Adrenal gland (tissue), 12 donors: ENCODE results near the gene MYH8. TPM values are rescaled to one million over a fixed set of nuclear protein-coding genes. Genes with fewer than 3 reads are reported as not detected.

Experiments used
- DNase-seq, 7 donors: peaks; one replicate each; pipeline ENCODE4 v3.0.0-alpha.2; 2019 to 2020
- H3K27ac ChIP-seq, 5 donors: fragments of 200-600 bp; sonication (generic) in 4 of 5; 1 replicate in 3 of 5; 2 replicates in 2 of 5; pipeline versions ENCODE4 v1.5.1 to v1.8.0; 2016 to 2020; ENCODE audit warnings: mild to moderate bottlenecking in 1 of 5
- H3K27me3 ChIP-seq: fragments of 200-600 bp; 2 replicates; pipeline ENCODE4 v1.8.0; 2021
- H3K36me3 ChIP-seq, 2 donors: fragments of 200-600 bp; replicated peaks in 1 of 2; 1 replicate in 1 of 2; 2 replicates in 1 of 2; pipeline versions ENCODE4 v1.5.1 to v1.8.0; 2018 to 2022
- H3K4me1 ChIP-seq, 2 donors: fragments of 200-600 bp; replicated peaks in 1 of 2; 1 replicate in 1 of 2; 2 replicates in 1 of 2; pipeline versions ENCODE4 v1.5.1 to v1.8.0; 2018 to 2021
- H3K4me3 ChIP-seq, 4 donors: fragments of 200-600 bp; sonication (generic) in 3 of 4; one replicate each; pipeline ENCODE4 v1.5.1; 2016 to 2018
- H3K9me3 ChIP-seq, 3 donors: fragments of 200-600 bp; sonication (generic) in 1 of 3; replicated peaks in 1 of 3; 1 replicate in 2 of 3; 2 replicates in 1 of 3; pipeline versions ENCODE4 v1.5.1 to v1.8.0; 2016 to 2021
- POLR2A ChIP-seq, 2 donors: fragments of 450-650 bp; IDR thresholded peaks; one replicate each; pipeline ENCODE4 v1.6.1; 2017; ENCODE audit warnings: antibody characterized with exemption in 2 of 2, mild to moderate bottlenecking in 2 of 2, moderate library complexity in 1 of 2
- WGBS, 4 donors: extraction: QIAGEN DNeasy Blood & Tissue Kit in 2 of 4; methylation state at CpG; one replicate each; pipeline versions ENCODE4 v1.1.5 to v1.1.7; 2013 to 2017; 5-methylcytosine and 5-hydroxymethylcytosine counted together
- intact Hi-C, 2 donors: fragments of 100-400 bp; cut with DNase I; formaldehyde crosslinking; loops; one replicate each; pipeline versions ENCODE4 v1.14.1 to v1.15.0; 2022 to 2023
- polyA plus RNA-seq, 3 donors: library from polyadenylated mRNA; stranded (reverse); fragments of 200-250 nt in 2 of 3; fragments of 350-450 nt in 1 of 3; fragmentation: Illumina TruSeq in 1 of 3; extraction: RNeasy Lipid Tissue Mini Kit (QIAGEN cat#74804) in 1 of 3; gene quantifications; one replicate each; pipeline ENCODE4 v1.2.3, GENCODE V29; 2013 to 2014
- total RNA-seq, 9 donors: library from RNA; depleted of rRNA in 4 of 9; stranded (reverse); fragments of >200 nt in 4 of 9; fragments of 120-200 nt in 1 of 9; fragmentation: NEBNext Ultra II Directional in 1 of 9; extraction: Animal tissue kit (Norgen Biotek cat#: 25700) in 1 of 9; gene quantifications; one replicate each; pipeline versions ENCODE4 v1.1.0 to v1.2.4, GENCODE V29; 2013 to 2023
- TF ChIP-seq, protein P1 (sequence below), 6 experiments: fragments of 450-650 bp in 4 of 6; fragments of 200-600 bp in 2 of 6; sonication (generic) in 1 of 6; IDR thresholded peaks; 1 replicate in 5 of 6; 2 replicates in 1 of 6; pipeline versions ENCODE4 v1.5.1 to v1.8.0; 2016 to 2021; ENCODE audit warnings: antibody characterized with exemption in 6 of 6, mild to moderate bottlenecking in 2 of 6, moderate library complexity in 1 of 6
- donor health status: healthy with polysubstance abuse.
- donor health status: Bipolar disorder and iron deficiency.
- donor health status: DM: yes; HTN: yes; CAD: no.
- donor health status: DM: no; HTN: no; CAD: no.
- donor health status: DM: no; HTN: no; CAD: no.
- donor health status: DM: yes; HTN: yes; CAD: no.

MYH8 gene
- total and polyA plus RNA-seq, 12 donors = 0.17 TPM; not detected in 11

DNA sequence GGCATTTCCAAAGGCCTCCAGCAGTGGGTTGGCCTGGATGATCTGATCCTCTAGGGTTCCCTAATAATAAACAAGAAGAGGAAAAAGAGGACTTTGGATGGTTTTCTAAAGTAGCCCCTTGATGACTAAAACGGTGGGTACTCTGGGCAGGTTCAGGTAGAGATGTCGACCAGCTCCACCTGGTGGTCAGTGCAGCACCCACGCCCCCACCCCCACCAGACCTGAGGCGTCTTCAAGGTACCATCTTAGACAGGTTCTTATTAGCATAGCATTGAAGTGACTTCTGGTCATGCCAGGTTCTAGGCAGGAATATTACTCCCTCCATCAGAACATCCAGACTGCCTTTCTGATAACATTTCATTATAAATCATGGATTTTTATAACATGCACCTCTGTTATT lies 64.0 kb downstream of the MYH8 start:
- no peaks in the 10 kb centered on the region for H3K36me3 ChIP-seq
- no peaks in the 10 kb centered on the region for H3K4me1 ChIP-seq
- H3K4me3 ChIP-seq = no peak overlapping the region
- H3K27ac ChIP-seq = no peak overlapping the region
- WGBS, 4 donors = 9 to 35% (median 15%) methylated on average over 2 to 4 of the region's 4 CpGs
- peak in 2 of 7 donors; percentile 6 to 21 for DNase-seq
- intact Hi-C loops = no loop called here
- H3K9me3 ChIP-seq = no peaks in the 10 kb centered on the region
- no peaks in the 10 kb centered on the region for H3K27me3 ChIP-seq
- TF ChIP-seq POLR2A (IDR thresholded peaks at IDR 0.05) = no peak
- TF ChIP-seq, protein P1, sequence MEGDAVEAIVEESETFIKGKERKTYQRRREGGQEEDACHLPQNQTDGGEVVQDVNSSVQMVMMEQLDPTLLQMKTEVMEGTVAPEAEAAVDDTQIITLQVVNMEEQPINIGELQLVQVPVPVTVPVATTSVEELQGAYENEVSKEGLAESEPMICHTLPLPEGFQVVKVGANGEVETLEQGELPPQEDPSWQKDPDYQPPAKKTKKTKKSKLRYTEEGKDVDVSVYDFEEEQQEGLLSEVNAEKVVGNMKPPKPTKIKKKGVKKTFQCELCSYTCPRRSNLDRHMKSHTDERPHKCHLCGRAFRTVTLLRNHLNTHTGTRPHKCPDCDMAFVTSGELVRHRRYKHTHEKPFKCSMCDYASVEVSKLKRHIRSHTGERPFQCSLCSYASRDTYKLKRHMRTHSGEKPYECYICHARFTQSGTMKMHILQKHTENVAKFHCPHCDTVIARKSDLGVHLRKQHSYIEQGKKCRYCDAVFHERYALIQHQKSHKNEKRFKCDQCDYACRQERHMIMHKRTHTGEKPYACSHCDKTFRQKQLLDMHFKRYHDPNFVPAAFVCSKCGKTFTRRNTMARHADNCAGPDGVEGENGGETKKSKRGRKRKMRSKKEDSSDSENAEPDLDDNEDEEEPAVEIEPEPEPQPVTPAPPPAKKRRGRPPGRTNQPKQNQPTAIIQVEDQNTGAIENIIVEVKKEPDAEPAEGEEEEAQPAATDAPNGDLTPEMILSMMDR (IDR thresholded peaks at IDR 0.05) = peak in 5 of 6 experiments; percentile 12 to 25 (median 19)

DNA sequence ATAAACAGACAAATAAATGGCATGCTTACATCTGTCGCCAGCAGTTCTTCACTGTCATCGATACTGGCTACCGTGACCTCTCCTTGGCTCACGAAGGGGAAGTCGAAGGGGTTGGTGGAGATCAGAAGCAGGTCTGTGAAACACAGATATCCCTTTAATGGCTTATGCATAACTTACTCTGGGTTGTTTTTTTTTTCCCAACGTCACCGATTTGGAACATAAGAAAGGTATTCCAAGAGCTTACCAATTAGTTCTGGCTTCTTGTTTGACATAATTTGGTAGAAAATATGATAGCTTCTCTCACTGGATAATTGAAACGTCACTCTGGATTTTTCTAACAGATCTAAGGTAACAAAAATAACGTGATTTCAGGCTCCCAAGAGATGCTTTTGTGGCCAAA lies 67.1 kb downstream of the MYH8 start:
- WGBS, 4 donors = 62 to 70% (median 66%) methylated on average over 9 of the region's 9 CpGs
- H3K4me3 ChIP-seq = no peak overlapping the region
- TF ChIP-seq, protein P1 (IDR thresholded peaks at IDR 0.05) = no peak
- no peak for TF ChIP-seq POLR2A (IDR thresholded peaks at IDR 0.05)
- intact Hi-C loops = no loop called here
- no peaks in the 10 kb centered on the region for H3K36me3 ChIP-seq
- no peaks in the 10 kb centered on the region for H3K9me3 ChIP-seq
- DNase-seq = no peak
- no peaks in the 10 kb centered on the region for H3K27me3 ChIP-seq
- H3K27ac ChIP-seq = no peak overlapping the region
- H3K4me1 ChIP-seq = no peaks in the 10 kb centered on the region

DNA sequence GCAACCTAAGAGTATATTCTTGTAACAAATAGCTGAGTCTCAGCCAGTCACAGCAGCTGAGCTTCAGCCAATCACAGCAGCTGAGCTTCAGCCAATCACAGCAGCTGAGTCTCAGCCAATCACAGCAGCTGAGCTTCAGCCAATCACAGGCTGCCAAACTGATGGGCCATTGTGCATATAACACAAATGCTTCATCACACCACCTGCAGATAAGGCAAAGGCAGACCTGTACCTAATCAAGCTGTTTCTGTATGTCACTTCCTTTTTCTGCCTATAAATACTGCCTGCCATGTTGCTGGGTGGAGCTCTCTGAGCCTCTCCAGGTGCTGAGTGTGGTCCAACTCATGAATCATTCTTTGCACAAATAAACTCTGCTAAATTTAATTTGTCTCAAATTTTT lies 68.9 kb downstream of the MYH8 start:
- Histone ChIP-seq H3K27me3 (no peaks in the 10 kb centered on the region), H3K36me3 (no peaks in the 10 kb centered on the region), H3K4me3 (no peak overlapping the region), H3K27ac (no peak overlapping the region), H3K4me1 (no peaks in the 10 kb centered on the region), H3K9me3 (no peaks in the 10 kb centered on the region)
- no peak for DNase-seq
- TF ChIP-seq, protein P1 (IDR thresholded peaks at IDR 0.05) = no peak
- TF ChIP-seq POLR2A (IDR thresholded peaks at IDR 0.05) = no peak
- intact Hi-C loops = no loop called here

DNA sequence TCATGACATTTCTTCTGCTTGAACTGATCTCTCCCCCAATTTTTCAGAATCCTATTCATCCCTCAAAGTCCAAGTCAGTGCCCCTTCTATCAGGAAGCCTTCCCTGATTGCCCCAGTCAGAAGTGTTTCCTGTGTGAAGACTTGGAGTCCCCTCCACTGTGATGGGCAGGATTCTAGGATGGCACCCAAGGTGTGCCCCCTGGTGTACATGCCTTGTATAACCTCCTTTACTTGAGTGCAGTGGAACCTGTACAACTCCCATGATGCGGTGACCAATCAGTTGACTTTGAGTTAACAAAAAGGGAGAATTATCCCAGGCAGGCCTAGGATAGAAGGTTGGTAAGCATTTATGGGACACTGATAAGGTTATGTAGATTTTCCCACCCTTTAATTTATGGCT lies 72.3 kb downstream of the MYH8 start:
- no peak for TF ChIP-seq POLR2A (IDR thresholded peaks at IDR 0.05)
- TF ChIP-seq, protein P1 (IDR thresholded peaks at IDR 0.05) = no peak
- Histone ChIP-seq H3K4me3 (no peak overlapping the region), H3K9me3 (no peaks in the 10 kb centered on the region), H3K27ac (no peak overlapping the region), H3K4me1 (no peaks in the 10 kb centered on the region), H3K27me3 (no peaks in the 10 kb centered on the region), H3K36me3 (no peaks in the 10 kb centered on the region)
- no peak for DNase-seq
- intact Hi-C loops = no loop called here
- WGBS, 4 donors = 95 to 100% (median 98%) methylated on average over 1 of the region's 1 CpG
